H1 (cell line): ENCODE measurements around the gene IL36RN. TPM values are rescaled to one million over a fixed set of nuclear protein-coding genes. Genes with fewer than 3 reads are reported as not detected.

Experiments
- CTCF ChIA-PET: fragments of 300-600 bp; sonication (Branson Sonifier 250); formaldehyde crosslinking; loops from one replicate; lab custom pipeline; 2021; ENCODE audit not compliant: partially characterized antibody; lab: Charles Lee
- POLR2A ChIA-PET: fragments of 300-600 bp; sonication (Branson Sonifier 250); formaldehyde crosslinking; loops from one replicate; lab custom pipeline; 2021; ENCODE audit warnings: inconsistent platforms; ENCODE audit not compliant: partially characterized antibody; lab: Charles Lee
- DNase-seq, 2 experiments: peaks; one replicate each; pipeline versions ENCODE4 v3.0.0 to v3.0.0-alpha.2; 2010 to 2022; ENCODE audit warnings: low spot score in 2 of 2, low read depth in 1 of 2, mixed read lengths in 1 of 2
- FAIRE-seq: peaks from 2 replicates; lab custom pipeline; 2011; peaks lifted over from hg19 to GRCh38; lab: Jason Lieb, UNC
- H2AFZ ChIP-seq: 2 replicates; pipeline ENCODE4 v1.8.1; 2012; ENCODE audit warnings: low read length, inconsistent platforms
- H2AK5ac ChIP-seq: 2 replicates; pipeline ENCODE4 v1.6.1; 2013; ENCODE audit warnings: low read depth, low read length
- H2BK120ac ChIP-seq: replicated peaks from 2 replicates; pipeline ENCODE3; 2013; ENCODE audit warnings: low read depth, low read length, inconsistent platforms
- H2BK12ac ChIP-seq: 2 replicates; pipeline ENCODE4 v1.6.1; 2013; ENCODE audit warnings: low read depth, low read length
- H2BK15ac ChIP-seq: 2 replicates; pipeline ENCODE4 v1.6.1; 2013; ENCODE audit warnings: low read length
- H2BK20ac ChIP-seq: 2 replicates; pipeline ENCODE4 v1.6.1; 2013; ENCODE audit warnings: low read length
- H2BK5ac ChIP-seq: 2 replicates; pipeline ENCODE4 v1.6.1; 2013; ENCODE audit warnings: low read depth, low read length
- H3K14ac ChIP-seq: 2 replicates; pipeline ENCODE4 v1.6.1; 2013; ENCODE audit warnings: inconsistent platforms; ENCODE audit not compliant: insufficient read length
- H3K18ac ChIP-seq: 2 replicates; pipeline ENCODE4 v1.6.1; 2013; ENCODE audit warnings: low read length; ENCODE audit errors: extremely low read depth
- H3K23ac ChIP-seq: 2 replicates; pipeline ENCODE4 v1.6.1; 2013; ENCODE audit warnings: inconsistent platforms; ENCODE audit not compliant: insufficient read length
- H3K23me2 ChIP-seq: 2 replicates; pipeline ENCODE4 v1.6.1; 2013; ENCODE audit warnings: low read depth, low read length
- H3K27ac ChIP-seq: 2 replicates; pipeline ENCODE4 v1.6.1; 2011; ENCODE audit warnings: low read depth, low read length, inconsistent platforms
- H3K27me3 ChIP-seq, 4 experiments: replicated peaks in 1 of 4; 1 replicate in 1 of 4; 2 replicates in 3 of 4; pipeline versions ENCODE4 v1.6.1 to v1.8.1; 2011 to 2013; ENCODE audit warnings: low read length in 3 of 4, mild to moderate bottlenecking in 3 of 4, inconsistent platforms in 2 of 4, mixed read lengths in 2 of 4, moderate library complexity in 1 of 4; ENCODE audit not compliant: control insufficient read depth in 3 of 4, insufficient read depth in 3 of 4; ENCODE audit errors: extremely low read depth in 1 of 4
- H3K36me3 ChIP-seq, 4 experiments: 2 replicates each; pipeline versions ENCODE4 v1.6.1 to v1.8.1; 2011 to 2013; ENCODE audit warnings: mild to moderate bottlenecking in 4 of 4, low read length in 3 of 4, moderate library complexity in 2 of 4, control low read depth in 1 of 4, inconsistent platforms in 1 of 4; ENCODE audit not compliant: insufficient read depth in 4 of 4, control insufficient read depth in 2 of 4
- H3K4ac ChIP-seq: replicated peaks from 2 replicates; pipeline ENCODE3; 2013; ENCODE audit warnings: low read length, low read depth, mixed read lengths, inconsistent platforms; ENCODE audit not compliant: insufficient read length
- H3K4me1 ChIP-seq, 4 experiments: replicated peaks in 1 of 4; 1 replicate in 1 of 4; 2 replicates in 3 of 4; pipeline versions ENCODE4 v1.6.1 to v1.8.1; 2011 to 2013; ENCODE audit warnings: low read length in 3 of 4, inconsistent platforms in 2 of 4, mixed read lengths in 1 of 4; ENCODE audit not compliant: insufficient read depth in 4 of 4, control insufficient read depth in 3 of 4
- H3K4me2 ChIP-seq, 2 experiments: 2 replicates each; pipeline versions ENCODE4 v1.6.1 to v1.8.1; 2011 to 2013; ENCODE audit warnings: low read depth in 2 of 2, low read length in 2 of 2, control low read depth in 1 of 2, inconsistent platforms in 1 of 2, mild to moderate bottlenecking in 1 of 2; ENCODE audit not compliant: insufficient read depth in 1 of 2
- H3K4me3 ChIP-seq, 4 experiments: fragments of 200-600, 300-600 bp in 1 of 4; sonication (generic), shearing (Covaris generic), sonication (Bioruptor Twin) in 1 of 4; 2 replicates each; pipeline versions ENCODE4 v1.5.1 to v1.8.1; 2011 to 2016; ENCODE audit warnings: low read length in 4 of 4, low read depth in 3 of 4, control low read depth in 2 of 4, inconsistent platforms in 2 of 4, mild to moderate bottlenecking in 2 of 4, mixed read lengths in 1 of 4, moderate library complexity in 1 of 4; ENCODE audit not compliant: insufficient read depth in 2 of 4; ENCODE audit errors: extremely low read depth in 1 of 4
- H3K56ac ChIP-seq: replicated peaks from 2 replicates; pipeline ENCODE3; 2013; ENCODE audit warnings: low read depth, mild to moderate bottlenecking, mixed read lengths, low read length, inconsistent platforms; ENCODE audit not compliant: insufficient read length
- H3K79me1 ChIP-seq: 2 replicates; pipeline ENCODE4 v1.6.1; 2013; ENCODE audit warnings: low read depth, low read length, control low read depth
- H3K79me2 ChIP-seq, 2 experiments: 2 replicates each; pipeline versions ENCODE4 v1.6.1 to v1.8.1; 2012 to 2013; ENCODE audit warnings: low read length in 2 of 2, mild to moderate bottlenecking in 2 of 2, inconsistent platforms in 1 of 2; ENCODE audit not compliant: insufficient read depth in 2 of 2, control insufficient read depth in 1 of 2
- H3K9ac ChIP-seq, 4 experiments: replicated peaks in 1 of 4; 1 replicate in 1 of 4; 2 replicates in 3 of 4; pipeline versions ENCODE4 v1.6.1 to v1.8.1; 2011 to 2013; ENCODE audit warnings: low read depth in 3 of 4, low read length in 3 of 4, control low read depth in 2 of 4, mild to moderate bottlenecking in 2 of 4, moderate library complexity in 2 of 4, inconsistent platforms in 1 of 4; ENCODE audit errors: extremely low read depth in 1 of 4
- H3K9me3 ChIP-seq, 2 experiments: 2 replicates each; pipeline versions ENCODE4 v1.6.1 to v1.8.1; 2012 to 2013; ENCODE audit warnings: mild to moderate bottlenecking in 2 of 2, moderate library complexity in 2 of 2, control low read depth in 1 of 2, inconsistent platforms in 1 of 2, low read depth in 1 of 2, low read length in 1 of 2, mixed read lengths in 1 of 2; ENCODE audit not compliant: insufficient read depth in 2 of 2
- H4K20me1 ChIP-seq, 2 experiments: replicated peaks in 1 of 2; 2 replicates each; pipeline versions ENCODE3 to v1.8.1; 2011 to 2013; ENCODE audit warnings: inconsistent platforms in 2 of 2, low read length in 2 of 2, mild to moderate bottlenecking in 1 of 2; ENCODE audit not compliant: insufficient read depth in 2 of 2, control insufficient read depth in 1 of 2
- H4K5ac ChIP-seq: 2 replicates; pipeline ENCODE4 v1.6.1; 2013; ENCODE audit warnings: low read length, low read depth, mixed read lengths, inconsistent platforms; ENCODE audit not compliant: insufficient read length
- H4K8ac ChIP-seq: 2 replicates; pipeline ENCODE4 v1.8.0; 2013; ENCODE audit warnings: mild to moderate bottlenecking, moderate library complexity, low read length, inconsistent platforms; ENCODE audit not compliant: insufficient read depth; ENCODE audit errors: extremely low read depth
- H4K91ac ChIP-seq: replicated peaks from 2 replicates; pipeline ENCODE3; 2013; ENCODE audit warnings: low read length, mixed read lengths, inconsistent platforms; ENCODE audit not compliant: insufficient read length
- ASH2L ChIP-seq: fragments of 200-600, 300-600 bp; sonication (generic); IDR thresholded peaks from one replicate; pipeline ENCODE4 v1.7.1; 2017; ENCODE audit warnings: low read length
- CEBPB ChIP-seq: IDR thresholded peaks from 2 replicates; pipeline ENCODE4 v1.6.1; 2012; ENCODE audit warnings: low read depth, low read length
- E2F6 ChIP-seq: IDR thresholded peaks from 2 replicates; pipeline ENCODE4 v1.6.1; 2012; ENCODE audit warnings: inconsistent platforms
- GABPA ChIP-seq: IDR thresholded peaks from 2 replicates; pipeline ENCODE4 v1.6.1; 2011; ENCODE audit warnings: mild to moderate bottlenecking, low read length, moderate library complexity, borderline replicate concordance; ENCODE audit not compliant: insufficient read depth
- RFX5 ChIP-seq: IDR thresholded peaks from 2 replicates; pipeline ENCODE4 v1.6.1; 2011; ENCODE audit warnings: low read depth, low read length, improper control_type of control experiment, borderline replicate concordance
- SP1 ChIP-seq: IDR thresholded peaks from 2 replicates; pipeline ENCODE4 v1.6.1; 2011; ENCODE audit warnings: low read depth, low read length
- WGBS, 2 experiments: shearing (Covaris generic) in 1 of 2; methylation state at CpG; one replicate each; pipeline versions ENCODE4 v1.1.6 to v1.1.7; 2013 to 2015; ENCODE audit warnings: low lambda C conversion rate in 2 of 2, mixed read lengths in 2 of 2, inconsistent platforms in 1 of 2, low coverage in 1 of 2, missing lambda C conversion rate in 1 of 2; ENCODE audit not compliant: insufficient replicate concordance in 2 of 2, insufficient coverage in 1 of 2, insufficient read length in 1 of 2; ENCODE audit errors: extremely low coverage in 1 of 2, missing lambda C conversion rate in 1 of 2; 5-methylcytosine and 5-hydroxymethylcytosine counted together
- polyA plus RNA-seq, 7 experiments: library from polyadenylated mRNA; depleted of rRNA in 3 of 7; stranded (reverse) in 5 of 7; unstranded in 2 of 7; fragments of >200 nt in 5 of 7; fragments of 200-250 nt in 2 of 7; gene quantifications; 1 replicate in 5 of 7; 2 replicates in 1 of 7; 4 replicates in 1 of 7; pipeline versions ENCODE4 v1.2.1 to v1.2.3, GENCODE V29; 2011 to 2013; ENCODE audit warnings: missing spikeins in 2 of 7, mixed read lengths in 2 of 7
- total RNA-seq: library from RNA; stranded (reverse); fragmentation: NEBNext Ultra II Directional; extraction: Animal tissue kit (Norgen Biotek cat#: 25700); gene quantifications from 2 replicates; pipeline ENCODE4 v1.2.1, GENCODE V29; 2021
- TF ChIP-seq, protein P1 (sequence below), 3 experiments: IDR thresholded peaks; 1 replicate in 2 of 3; 2 replicates in 1 of 3; pipeline versions ENCODE4 v1.5.1 to v1.6.1; 2011; ENCODE audit warnings: low read length in 3 of 3, mild to moderate bottlenecking in 3 of 3, inconsistent platforms in 2 of 3, low read depth in 1 of 3, moderate library complexity in 1 of 3; ENCODE audit not compliant: insufficient read depth in 1 of 3; ENCODE audit errors: control extremely low read depth in 1 of 3

Gene IL36RN
- total and polyA plus RNA-seq, 2 of the 8 experiments (the other 6 are each of a cell fraction or from before 2014, with no cell fraction given) = not detected

DNA sequence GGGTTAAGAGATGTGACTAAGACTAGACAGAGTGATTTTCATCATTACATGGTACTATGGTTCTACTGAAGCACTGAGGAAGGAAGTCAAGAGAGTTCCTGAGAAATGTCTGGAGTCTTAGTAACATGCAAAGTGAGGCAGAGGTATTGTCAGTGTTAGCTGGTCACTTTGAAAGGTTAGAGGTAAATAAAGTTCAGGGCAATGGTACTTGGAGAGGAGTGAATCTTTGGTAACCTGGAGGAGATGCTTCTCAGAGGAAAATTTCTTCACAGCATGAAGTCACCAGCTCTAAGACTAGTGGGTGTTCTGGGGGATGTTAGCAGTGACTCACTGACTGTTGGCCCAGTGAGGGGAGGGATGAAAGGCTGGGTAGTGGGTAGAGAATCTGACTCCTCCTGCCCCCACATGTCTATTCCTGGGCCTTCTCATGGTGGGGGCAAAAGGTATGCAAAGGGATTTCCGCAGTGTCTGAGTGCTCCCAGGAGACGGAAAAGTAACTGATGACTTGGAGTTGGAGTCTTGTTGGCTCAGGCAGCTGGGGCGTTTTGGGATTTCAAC lies 45.1 kb downstream of the IL36RN start:
- Histone ChIP-seq H3K18ac (no peak overlapping the region), H4K8ac (no peak overlapping the region), H4K91ac (no peak overlapping the region), H3K27ac (no peak overlapping the region), H4K5ac (no peak overlapping the region), H3K4me1 (no peaks in the 10 kb centered on the region), H2BK120ac (no peak overlapping the region), H2BK5ac (no peak overlapping the region), H2AFZ (no peak overlapping the region), H3K14ac (no peak overlapping the region), H3K23me2 (no peaks in the 10 kb centered on the region), H3K9ac (no peak overlapping the region), H2BK15ac (no peak overlapping the region), H3K27me3 (no peaks in the 10 kb centered on the region), H3K36me3 (no peaks in the 10 kb centered on the region), H3K4me2 (no peak overlapping the region), H3K79me1 (no peaks in the 10 kb centered on the region), H2AK5ac (no peak overlapping the region), H3K4me3 (no peak overlapping the region), H3K23ac (no peak overlapping the region), H3K56ac (no peak overlapping the region), H3K79me2 (no peaks in the 10 kb centered on the region), H2BK20ac (no peak overlapping the region), H3K9me3 (peaks cover 0 to 3% of the 10 kb centered on the region in 2 experiments; a peak in 1 of 4 replicates), H3K4ac (no peak overlapping the region), H4K20me1 (no peaks in the 10 kb centered on the region), H2BK12ac (no peak overlapping the region)
- WGBS, 2 experiments = 84% methylated on average over 3 of the region's 3 CpGs; no CpG with 5 or more reads in 1 of the 2 experiments
- TF ChIP-seq E2F6 = no peak
- no peak for TF ChIP-seq CEBPB
- TF ChIP-seq SP1 = no peak
- TF ChIP-seq ASH2L = no peak
- no peak for TF ChIP-seq GABPA
- TF ChIP-seq, protein P1, sequence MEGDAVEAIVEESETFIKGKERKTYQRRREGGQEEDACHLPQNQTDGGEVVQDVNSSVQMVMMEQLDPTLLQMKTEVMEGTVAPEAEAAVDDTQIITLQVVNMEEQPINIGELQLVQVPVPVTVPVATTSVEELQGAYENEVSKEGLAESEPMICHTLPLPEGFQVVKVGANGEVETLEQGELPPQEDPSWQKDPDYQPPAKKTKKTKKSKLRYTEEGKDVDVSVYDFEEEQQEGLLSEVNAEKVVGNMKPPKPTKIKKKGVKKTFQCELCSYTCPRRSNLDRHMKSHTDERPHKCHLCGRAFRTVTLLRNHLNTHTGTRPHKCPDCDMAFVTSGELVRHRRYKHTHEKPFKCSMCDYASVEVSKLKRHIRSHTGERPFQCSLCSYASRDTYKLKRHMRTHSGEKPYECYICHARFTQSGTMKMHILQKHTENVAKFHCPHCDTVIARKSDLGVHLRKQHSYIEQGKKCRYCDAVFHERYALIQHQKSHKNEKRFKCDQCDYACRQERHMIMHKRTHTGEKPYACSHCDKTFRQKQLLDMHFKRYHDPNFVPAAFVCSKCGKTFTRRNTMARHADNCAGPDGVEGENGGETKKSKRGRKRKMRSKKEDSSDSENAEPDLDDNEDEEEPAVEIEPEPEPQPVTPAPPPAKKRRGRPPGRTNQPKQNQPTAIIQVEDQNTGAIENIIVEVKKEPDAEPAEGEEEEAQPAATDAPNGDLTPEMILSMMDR (IDR thresholded peaks at IDR 0.05; ENCODE audit: control extremely low read depth in 1 of 3, insufficient read depth in 1 of 3, low read depth in 1 of 3, low read length in 3 of 3) = no peak
- TF ChIP-seq RFX5 = no peak
- CTCF ChIA-PET = interaction anchor here (0.6 to 0.8 kb wide), 2 partner anchors 20 to 24 kb away, joined by 3 to 5 read pairs; no protein-coding TSS in a partner anchor
- DNase-seq (no peak), FAIRE-seq (no peak)
- POLR2A ChIA-PET = no interaction called here
